CD4-positive, alpha-beta T cell (primary cell): Measurements from ENCODE around the gene ZNF532. TPM values are rescaled to one million over a fixed set of nuclear protein-coding genes. Genes with fewer than 3 reads are reported as not detected.

Experiments
- ATAC-seq: fragments of 200-7000 bp; cut with Tn5 transposase; one replicate; pipeline ENCODE4 v1.10.0; 2022; ENCODE audit warnings: mild to moderate bottlenecking; ENCODE audit not compliant: poor library complexity
- CTCF ChIA-PET: fragments of 350-600 bp; sonication (Branson Sonifier 250); formaldehyde crosslinking; loops from one replicate; lab custom pipeline; 2021; ENCODE audit warnings: antibody characterized with exemption, inconsistent platforms; lab: Charles Lee
- POLR2A ChIA-PET: fragments of 350-600 bp; sonication (Branson Sonifier 250); formaldehyde crosslinking; loops from one replicate; lab custom pipeline; 2021; ENCODE audit warnings: antibody characterized with exemption, inconsistent platforms; lab: Charles Lee
- DNase-seq, 14 experiments: peaks; one replicate each; pipeline ENCODE4 v3.0.0-alpha.2; 2013 to 2020; ENCODE audit warnings: mixed read lengths in 2 of 14
- H3K27ac ChIP-seq, 2 donors: one replicate each; pipeline versions ENCODE4 v1.5.1 to v1.7.0; 2013; ENCODE audit warnings: low read length in 2 of 2, low read depth in 1 of 2, mild to moderate bottlenecking in 1 of 2
- H3K27me3 ChIP-seq, 2 experiments: 1 replicate in 1 of 2; 2 replicates in 1 of 2; pipeline versions ENCODE4 v1.6.1 to v1.7.0; 2013; ENCODE audit warnings: low read length in 2 of 2, control low read depth in 1 of 2, mild to moderate bottlenecking in 1 of 2, moderate library complexity in 1 of 2; ENCODE audit not compliant: insufficient read depth in 2 of 2, control insufficient read depth in 1 of 2
- H3K36me3 ChIP-seq: one replicate; pipeline ENCODE4 v1.6.1; 2013; ENCODE audit warnings: low read length, control low read depth; ENCODE audit not compliant: insufficient read depth
- H3K4me1 ChIP-seq: one replicate; pipeline ENCODE4 v1.6.1; 2013; ENCODE audit warnings: low read length, control low read depth; ENCODE audit not compliant: insufficient read depth
- H3K4me3 ChIP-seq: one replicate; pipeline ENCODE4 v1.5.1; 2013; ENCODE audit warnings: mild to moderate bottlenecking, low read length, moderate library complexity
- H3K9me3 ChIP-seq, 2 experiments: 1 replicate in 1 of 2; 2 replicates in 1 of 2; pipeline versions ENCODE4 v1.6.1 to v1.7.0; 2013; ENCODE audit warnings: low read length in 2 of 2, mild to moderate bottlenecking in 2 of 2, control low read depth in 1 of 2, moderate library complexity in 1 of 2; ENCODE audit not compliant: control insufficient read depth in 1 of 2, insufficient read depth in 1 of 2
- H3K27ac Mint-ChIP-seq: one replicate; pipeline ENCODE4 v1.8.0; 2020; ENCODE audit warnings: mixed read lengths
- H3K27me3 Mint-ChIP-seq: one replicate; pipeline ENCODE4 v1.8.0; 2021; ENCODE audit warnings: mixed read lengths
- H3K36me3 Mint-ChIP-seq: one replicate; pipeline ENCODE4 v1.8.0; 2021; ENCODE audit warnings: low read depth, mixed read lengths
- H3K4me1 Mint-ChIP-seq: one replicate; pipeline ENCODE4 v1.8.0; 2021; ENCODE audit warnings: low read depth, mixed read lengths
- H3K4me3 Mint-ChIP-seq: one replicate; pipeline ENCODE4 v1.8.0; 2020; ENCODE audit warnings: mild to moderate bottlenecking, mixed read lengths
- H3K9me3 Mint-ChIP-seq: one replicate; pipeline ENCODE4 v1.8.0; 2020; ENCODE audit warnings: mixed read lengths
- CTCF ChIP-seq: fragments of 200-600 bp; IDR thresholded peaks from one replicate; pipeline ENCODE4 v1.8.0; 2022; ENCODE audit warnings: antibody characterized with exemption, mild to moderate bottlenecking
- intact Hi-C, 2 experiments: fragments of 100-400 bp; cut with DNase I in 1 of 2; cut with micrococcal nuclease in 1 of 2; formaldehyde crosslinking; loops; one replicate each; pipeline versions ENCODE4 v1.15.1 to v1.9.0; 2023 to 2025; cut with DNase I, micrococcal nuclease
- total RNA-seq, 174 experiments: library from RNA in 2 of 174; stranded (reverse) in 2 of 174; gene quantifications; one replicate each; pipeline ENCODE4 v1.2.3 and lab custom pipeline; 2021 to 2026

The ZNF532 gene
- total RNA-seq, 2 experiments from 2014 or later, result 9.8 to 9.9 TPM

GRCh38 chr18:59013744-59014143 lies 149.1 kb downstream of the ZNF532 start:
- H3K9me3 ChIP-seq, result no peaks in the 10 kb centered on the region
- no peak overlapping the region for H3K27ac ChIP-seq
- CTCF ChIA-PET, result no interaction called here
- Mint-ChIP-seq H3K4me1 (no peaks in the 10 kb centered on the region), H3K27me3 (peaks cover 41% of the 10 kb centered on the region), H3K4me3 (no peak overlapping the region), H3K36me3 (no peaks in the 10 kb centered on the region), H3K9me3 (peaks cover 6% of the 10 kb centered on the region), H3K27ac (no peak overlapping the region)
- POLR2A ChIA-PET, result no interaction called here
- H3K36me3 ChIP-seq, result no peaks in the 10 kb centered on the region
- no peaks in the 10 kb centered on the region for H3K4me1 ChIP-seq
- ATAC-seq (no peak), DNase-seq (no peak)
- no peak overlapping the region for H3K4me3 ChIP-seq
- no peak for TF ChIP-seq CTCF
- H3K27me3 ChIP-seq, result no peaks in the 10 kb centered on the region
- intact Hi-C loops, result no loop called here

DNA sequence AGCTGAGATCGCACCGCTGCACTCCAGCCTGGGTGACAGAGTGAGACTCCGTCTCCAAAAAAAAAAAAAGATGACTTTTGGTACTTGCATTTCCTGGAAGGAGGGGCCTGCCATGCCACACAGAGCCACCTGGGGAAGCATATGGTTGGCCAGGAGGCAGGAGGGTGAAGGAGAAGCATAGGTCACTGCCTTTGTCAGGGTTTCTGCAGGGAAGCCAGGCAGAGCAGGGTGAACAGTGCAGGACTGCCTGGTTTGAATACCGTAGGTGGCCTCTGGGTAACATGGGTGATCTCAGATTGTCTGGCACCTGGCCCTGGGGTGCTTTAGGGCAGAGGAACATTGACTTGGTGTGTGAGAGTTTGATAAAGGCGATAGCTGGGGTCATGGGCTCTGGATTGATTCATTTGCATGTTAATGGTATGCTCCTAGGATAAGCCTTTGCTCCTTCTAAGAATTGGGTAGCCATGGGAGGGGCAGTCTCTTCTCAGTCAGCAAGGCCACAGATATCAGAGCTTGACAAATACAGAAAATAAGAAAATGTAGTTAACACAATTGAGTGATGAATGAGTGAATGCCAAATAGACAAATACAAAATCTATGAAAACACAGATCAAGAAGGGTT lies 151.0 kb downstream of the ZNF532 start:
- no peak overlapping the region for H3K27ac ChIP-seq
- intact Hi-C loops, result no loop called here
- H3K36me3 ChIP-seq, result no peaks in the 10 kb centered on the region
- ATAC-seq, result no peak
- H3K4me3 ChIP-seq, result no peak overlapping the region
- no peak overlapping the region for H3K4me3 Mint-ChIP-seq
- no peak for TF ChIP-seq CTCF
- H3K27ac Mint-ChIP-seq, result no peak overlapping the region
- CTCF ChIA-PET, result interaction anchor here (0.6 kb wide), 1 partner anchor 535 kb away, joined by 3 read pairs; no protein-coding TSS in a partner anchor
- POLR2A ChIA-PET, result no interaction called here
- no peaks in the 10 kb centered on the region for H3K9me3 ChIP-seq
- peaks cover 6% of the 10 kb centered on the region for H3K9me3 Mint-ChIP-seq
- peaks cover 34% of the 10 kb centered on the region for H3K27me3 Mint-ChIP-seq
- no peak for DNase-seq
- no peaks in the 10 kb centered on the region for H3K36me3 Mint-ChIP-seq
- no peaks in the 10 kb centered on the region for H3K27me3 ChIP-seq
- H3K4me1 Mint-ChIP-seq, result no peaks in the 10 kb centered on the region
- no peaks in the 10 kb centered on the region for H3K4me1 ChIP-seq

- no peaks in the 10 kb centered on the region for H3K36me3 ChIP-seq
- DNase-seq (no peak), ATAC-seq (no peak)
- Mint-ChIP-seq H3K27ac (no peak overlapping the region), H3K4me3 (no peak overlapping the region), H3K27me3 (peaks cover 23% of the 10 kb centered on the region), H3K36me3 (no peaks in the 10 kb centered on the region), H3K9me3 (peaks cover 8% of the 10 kb centered on the region), H3K4me1 (no peaks in the 10 kb centered on the region)
- no peaks in the 10 kb centered on the region for H3K27me3 ChIP-seq
- H3K27ac ChIP-seq, result no peak overlapping the region
- intact Hi-C loops, result no loop called here
- CTCF ChIA-PET, result no interaction called here
- POLR2A ChIA-PET, result no interaction called here
- no peak for TF ChIP-seq CTCF
- H3K4me1 ChIP-seq, result no peaks in the 10 kb centered on the region
- no peaks in the 10 kb centered on the region for H3K9me3 ChIP-seq
- no peak overlapping the region for H3K4me3 ChIP-seq
These were observed 156.8 kb downstream of the ZNF532 start for GRCh38 chr18:59021500-59021899.
